Keratinocyte (primary cell): ENCODE measurements around the gene RGS3. TPM values are rescaled to one million over a fixed set of nuclear protein-coding genes. Genes with fewer than 3 reads are reported as not detected.

Experiments
- DNase-seq: peaks from one replicate; pipeline ENCODE4 v3.0.0-alpha.2; 2011; ENCODE audit warnings: low read depth, missing footprints, low spot score
- FAIRE-seq: peaks from 2 replicates; lab custom pipeline; 2011; peaks lifted over from hg19 to GRCh38; lab: Jason Lieb, UNC
- H2AFZ ChIP-seq: 2 replicates; pipeline ENCODE4 v1.6.0; 2012; ENCODE audit warnings: low read length, control low read depth, inconsistent platforms; ENCODE audit not compliant: control insufficient read depth
- H3K27ac ChIP-seq: 2 replicates; pipeline ENCODE4 v1.5.1; 2011; ENCODE audit warnings: low read length; ENCODE audit not compliant: control insufficient read depth, insufficient read depth
- H3K27me3 ChIP-seq: 3 replicates; pipeline ENCODE4 v1.6.0; 2011; ENCODE audit warnings: low read length; ENCODE audit not compliant: control insufficient read depth, insufficient read depth; ENCODE audit errors: extremely low read depth
- H3K36me3 ChIP-seq, 2 experiments: 2 replicates in 1 of 2; 3 replicates in 1 of 2; pipeline ENCODE4 v1.5.1; 2011; ENCODE audit warnings: low read length in 2 of 2, mild to moderate bottlenecking in 1 of 2; ENCODE audit not compliant: control insufficient read depth in 2 of 2, insufficient read depth in 2 of 2; ENCODE audit errors: extremely low read depth in 1 of 2
- H3K4me1 ChIP-seq: 3 replicates; pipeline ENCODE4 v1.5.1; 2011; ENCODE audit warnings: low read length; ENCODE audit not compliant: control insufficient read depth, insufficient read depth; ENCODE audit errors: extremely low read depth
- H3K4me2 ChIP-seq: 3 replicates; pipeline ENCODE4 v1.6.0; 2011; ENCODE audit warnings: low read depth, low read length; ENCODE audit not compliant: control insufficient read depth, insufficient read depth; ENCODE audit errors: extremely low read depth
- H3K4me3 ChIP-seq, 3 experiments: fragments of 200-600 bp in 1 of 3; sonication (generic) in 1 of 3; 2 replicates in 2 of 3; 3 replicates in 1 of 3; pipeline ENCODE4 v1.5.1; 2011 to 2016; ENCODE audit warnings: low read length in 3 of 3, mild to moderate bottlenecking in 3 of 3, control low read depth in 2 of 3, inconsistent platforms in 1 of 3, low read depth in 1 of 3, mixed read lengths in 1 of 3, mixed run types in 1 of 3, moderate library complexity in 1 of 3; ENCODE audit not compliant: control insufficient read depth in 2 of 3, insufficient read depth in 2 of 3; ENCODE audit errors: extremely low read depth in 1 of 3
- H3K79me2 ChIP-seq: 2 replicates; pipeline ENCODE4 v1.6.0; 2012; ENCODE audit warnings: low read length; ENCODE audit not compliant: control insufficient read depth, insufficient read depth
- H3K9ac ChIP-seq: 3 replicates; pipeline ENCODE4 v1.6.0; 2011; ENCODE audit warnings: low read length; ENCODE audit not compliant: control insufficient read depth, insufficient read depth; ENCODE audit errors: extremely low read depth
- H3K9me1 ChIP-seq: 3 replicates; pipeline ENCODE4 v1.6.0; 2011; ENCODE audit warnings: low read length; ENCODE audit not compliant: control insufficient read depth, insufficient read depth; ENCODE audit errors: extremely low read depth
- H3K9me3 ChIP-seq: 2 replicates; pipeline ENCODE4 v1.5.1; 2012; ENCODE audit warnings: low read depth, low read length; ENCODE audit not compliant: control insufficient read depth
- H4K20me1 ChIP-seq: 3 replicates; pipeline ENCODE4 v1.6.0; 2011; ENCODE audit warnings: low read length; ENCODE audit not compliant: control insufficient read depth, insufficient read depth; ENCODE audit errors: extremely low read depth
- CTCF ChIP-seq, 3 experiments: IDR thresholded peaks in 1 of 3; conservative IDR thresholded peaks in 1 of 3; optimal IDR thresholded peaks in 1 of 3; 2 replicates in 2 of 3; 3 replicates in 1 of 3; pipeline versions ENCODE3 to v1.5.1; 2011; ENCODE audit warnings: low read length in 3 of 3, mild to moderate bottlenecking in 3 of 3, moderate library complexity in 2 of 3, control low read depth in 1 of 3, inconsistent platforms in 1 of 3; ENCODE audit not compliant: insufficient read depth in 2 of 3; ENCODE audit errors: extremely low read depth in 1 of 3
- EZH2 ChIP-seq: IDR thresholded peaks from one replicate; pipeline ENCODE4 v1.6.1; 2012; ENCODE audit warnings: inconsistent platforms, mild to moderate bottlenecking, low read length, moderate library complexity
- dilution Hi-C: fragments of 300-500 bp; cut with MboI; formaldehyde crosslinking; loops from one replicate; pipeline ENCODE4 v1.7.0; 2020; ENCODE audit warnings: low sequenced_read_pairs; ENCODE audit not compliant: extremely low pct_ligation_motif_present
- polyA plus RNA-seq, 5 experiments: library from polyadenylated mRNA; depleted of rRNA in 3 of 5; stranded (reverse) in 3 of 5; stranded (forward) in 1 of 5; unstranded in 1 of 5; fragments of >200 nt; gene quantifications; 1 replicate in 1 of 5; 2 replicates in 3 of 5; 3 replicates in 1 of 5; pipeline versions ENCODE4 v1.2.1 to v1.2.3, GENCODE V29; 2011 to 2012; ENCODE audit warnings: missing spikeins in 2 of 5, low read depth in 1 of 5, low replicate concordance in 1 of 5

Gene RGS3
- polyA plus RNA-seq, 1 donor (not counting 4 experiments of a cell fraction or from before 2014, with no cell fraction given), result 19.6 TPM

- Histone ChIP-seq H3K79me2 (no peaks in the 10 kb centered on the region), H3K27me3 (no peaks in the 10 kb centered on the region), H3K4me2 (no peak overlapping the region), H3K27ac (no peak overlapping the region), H4K20me1 (no peaks in the 10 kb centered on the region), H3K9ac (no peak overlapping the region), H3K4me3 (no peak overlapping the region), H3K4me1 (no peaks in the 10 kb centered on the region), H3K9me1 (no peaks in the 10 kb centered on the region), H3K9me3 (no peaks in the 10 kb centered on the region), H2AFZ (no peak overlapping the region), H3K36me3 (no peaks in the 10 kb centered on the region)
- dilution Hi-C loops, result no loop called here
- no peak for FAIRE-seq
- TF ChIP-seq CTCF (optimal IDR thresholded peaks at IDR 0.05 in 1 of 3, IDR thresholded peaks at IDR 0.05 in 1 of 3, conservative IDR thresholded peaks at IDR 0.05 in 1 of 3; ENCODE audit: extremely low read depth in 1 of 3, insufficient read depth in 2 of 3, low read length in 3 of 3), result no peak
- no peak for TF ChIP-seq EZH2
- no peak for DNase-seq
Observed at GRCh38 chr9:113497051-113497450, 33.5 kb downstream of the RGS3 start.

GRCh38 chr9:113499153-113499875 lies 35.8 kb downstream of the RGS3 start:
- H3K4me3 ChIP-seq, result no peak overlapping the region
- no peaks in the 10 kb centered on the region for H3K27me3 ChIP-seq
- dilution Hi-C loops, result no loop called here
- DNase-seq, result no peak
- no peaks in the 10 kb centered on the region for H3K4me1 ChIP-seq
- no peak overlapping the region for H3K4me2 ChIP-seq
- H3K79me2 ChIP-seq, result no peaks in the 10 kb centered on the region
- H3K9me3 ChIP-seq, result no peaks in the 10 kb centered on the region
- no peaks in the 10 kb centered on the region for H3K36me3 ChIP-seq
- H3K27ac ChIP-seq, result no peak overlapping the region
- no peak for TF ChIP-seq EZH2
- no peak for TF ChIP-seq CTCF (optimal IDR thresholded peaks at IDR 0.05 in 1 of 3, IDR thresholded peaks at IDR 0.05 in 1 of 3, conservative IDR thresholded peaks at IDR 0.05 in 1 of 3; ENCODE audit: extremely low read depth in 1 of 3, insufficient read depth in 2 of 3, low read length in 3 of 3)
- no peaks in the 10 kb centered on the region for H3K9me1 ChIP-seq
- no peaks in the 10 kb centered on the region for H4K20me1 ChIP-seq
- FAIRE-seq, result no peak
- no peak overlapping the region for H2AFZ ChIP-seq
- no peak overlapping the region for H3K9ac ChIP-seq
